Measurements from ENCODE around the gene METTL16.

- no peak for TF ChIP-seq CTCF (IDR thresholded peaks at IDR 0.05)
- no peak for TF ChIP-seq POLR2A (IDR thresholded peaks at IDR 0.05)
- no peak for TF ChIP-seq EP300 (IDR thresholded peaks at IDR 0.05)
These were observed 108.6 kb downstream of the METTL16 start for GRCh38 chr17:2403044-2403443.
